Breast epithelium (tissue), 3 donors: ENCODE results near the gene AP3M1.

ENCODE experiments used
- POLR2A ChIP-seq: fragments of 450-650 bp; IDR thresholded peaks from one replicate; pipeline ENCODE4 v1.6.1; 2016; ENCODE audit warnings: antibody characterized with exemption, mild to moderate bottlenecking, moderate library complexity
- POLR2AphosphoS5 ChIP-seq, 3 donors: sonication (generic); formaldehyde crosslinking; IDR thresholded peaks; one replicate each; pipeline ENCODE4 v1.6.1; 2017; ENCODE audit warnings: antibody characterized with exemption in 3 of 3
- TF ChIP-seq, protein P1 (sequence below), 3 donors: fragments of 450-650 bp; IDR thresholded peaks; one replicate each; pipeline ENCODE4 v1.5.1; 2016 to 2017; ENCODE audit warnings: antibody characterized with exemption in 3 of 3, mild to moderate bottlenecking in 3 of 3, moderate library complexity in 3 of 3

DNA sequence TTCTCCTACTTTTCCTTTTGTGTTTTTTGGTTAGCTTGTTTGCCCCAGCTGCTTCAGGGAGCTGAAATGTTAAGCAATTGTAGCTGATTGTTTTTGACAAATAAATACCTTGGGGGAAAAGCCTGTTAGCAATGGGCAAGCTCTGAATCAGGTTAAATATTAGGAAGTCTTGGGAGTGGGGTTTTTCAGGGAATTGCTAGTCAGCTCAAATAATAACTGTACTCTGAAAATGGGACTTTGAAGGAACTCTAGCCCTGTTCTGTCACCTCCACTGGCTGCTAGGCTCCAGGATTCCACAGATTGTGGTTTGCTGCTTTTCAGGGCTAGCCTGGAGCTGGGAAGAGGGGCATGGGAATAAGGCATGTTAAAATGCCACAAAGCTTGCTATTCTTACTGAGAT, 39.9 kb upstream of the AP3M1 start:
- TF ChIP-seq, protein P1, sequence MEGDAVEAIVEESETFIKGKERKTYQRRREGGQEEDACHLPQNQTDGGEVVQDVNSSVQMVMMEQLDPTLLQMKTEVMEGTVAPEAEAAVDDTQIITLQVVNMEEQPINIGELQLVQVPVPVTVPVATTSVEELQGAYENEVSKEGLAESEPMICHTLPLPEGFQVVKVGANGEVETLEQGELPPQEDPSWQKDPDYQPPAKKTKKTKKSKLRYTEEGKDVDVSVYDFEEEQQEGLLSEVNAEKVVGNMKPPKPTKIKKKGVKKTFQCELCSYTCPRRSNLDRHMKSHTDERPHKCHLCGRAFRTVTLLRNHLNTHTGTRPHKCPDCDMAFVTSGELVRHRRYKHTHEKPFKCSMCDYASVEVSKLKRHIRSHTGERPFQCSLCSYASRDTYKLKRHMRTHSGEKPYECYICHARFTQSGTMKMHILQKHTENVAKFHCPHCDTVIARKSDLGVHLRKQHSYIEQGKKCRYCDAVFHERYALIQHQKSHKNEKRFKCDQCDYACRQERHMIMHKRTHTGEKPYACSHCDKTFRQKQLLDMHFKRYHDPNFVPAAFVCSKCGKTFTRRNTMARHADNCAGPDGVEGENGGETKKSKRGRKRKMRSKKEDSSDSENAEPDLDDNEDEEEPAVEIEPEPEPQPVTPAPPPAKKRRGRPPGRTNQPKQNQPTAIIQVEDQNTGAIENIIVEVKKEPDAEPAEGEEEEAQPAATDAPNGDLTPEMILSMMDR (IDR thresholded peaks at IDR 0.05) = no peak
- TF ChIP-seq POLR2A = no peak
- no peak for TF ChIP-seq POLR2AphosphoS5 (IDR thresholded peaks at IDR 0.05)
